Keratinocyte (primary cell): ENCODE data around the gene MYNN. TPM values are rescaled to one million over a fixed set of nuclear protein-coding genes. Genes with fewer than 3 reads are reported as not detected.

ENCODE experiments used
- DNase-seq: peaks from one replicate; pipeline ENCODE4 v3.0.0-alpha.2; 2011; ENCODE audit warnings: low read depth, missing footprints, low spot score
- FAIRE-seq: peaks from 2 replicates; lab custom pipeline; 2011; peaks lifted over from hg19 to GRCh38; lab: Jason Lieb, UNC
- H2AFZ ChIP-seq: 2 replicates; pipeline ENCODE4 v1.6.0; 2012; ENCODE audit warnings: low read length, control low read depth, inconsistent platforms; ENCODE audit not compliant: control insufficient read depth
- H3K27ac ChIP-seq: 2 replicates; pipeline ENCODE4 v1.5.1; 2011; ENCODE audit warnings: low read length; ENCODE audit not compliant: control insufficient read depth, insufficient read depth
- H3K27me3 ChIP-seq: 3 replicates; pipeline ENCODE4 v1.6.0; 2011; ENCODE audit warnings: low read length; ENCODE audit not compliant: control insufficient read depth, insufficient read depth; ENCODE audit errors: extremely low read depth
- H3K36me3 ChIP-seq, 2 experiments: 2 replicates in 1 of 2; 3 replicates in 1 of 2; pipeline ENCODE4 v1.5.1; 2011; ENCODE audit warnings: low read length in 2 of 2, mild to moderate bottlenecking in 1 of 2; ENCODE audit not compliant: control insufficient read depth in 2 of 2, insufficient read depth in 2 of 2; ENCODE audit errors: extremely low read depth in 1 of 2
- H3K4me1 ChIP-seq: 3 replicates; pipeline ENCODE4 v1.5.1; 2011; ENCODE audit warnings: low read length; ENCODE audit not compliant: control insufficient read depth, insufficient read depth; ENCODE audit errors: extremely low read depth
- H3K4me2 ChIP-seq: 3 replicates; pipeline ENCODE4 v1.6.0; 2011; ENCODE audit warnings: low read depth, low read length; ENCODE audit not compliant: control insufficient read depth, insufficient read depth; ENCODE audit errors: extremely low read depth
- H3K4me3 ChIP-seq, 3 experiments: fragments of 200-600 bp in 1 of 3; sonication (generic) in 1 of 3; 2 replicates in 2 of 3; 3 replicates in 1 of 3; pipeline ENCODE4 v1.5.1; 2011 to 2016; ENCODE audit warnings: low read length in 3 of 3, mild to moderate bottlenecking in 3 of 3, control low read depth in 2 of 3, inconsistent platforms in 1 of 3, low read depth in 1 of 3, mixed read lengths in 1 of 3, mixed run types in 1 of 3, moderate library complexity in 1 of 3; ENCODE audit not compliant: control insufficient read depth in 2 of 3, insufficient read depth in 2 of 3; ENCODE audit errors: extremely low read depth in 1 of 3
- H3K79me2 ChIP-seq: 2 replicates; pipeline ENCODE4 v1.6.0; 2012; ENCODE audit warnings: low read length; ENCODE audit not compliant: control insufficient read depth, insufficient read depth
- H3K9ac ChIP-seq: 3 replicates; pipeline ENCODE4 v1.6.0; 2011; ENCODE audit warnings: low read length; ENCODE audit not compliant: control insufficient read depth, insufficient read depth; ENCODE audit errors: extremely low read depth
- H3K9me1 ChIP-seq: 3 replicates; pipeline ENCODE4 v1.6.0; 2011; ENCODE audit warnings: low read length; ENCODE audit not compliant: control insufficient read depth, insufficient read depth; ENCODE audit errors: extremely low read depth
- H3K9me3 ChIP-seq: 2 replicates; pipeline ENCODE4 v1.5.1; 2012; ENCODE audit warnings: low read depth, low read length; ENCODE audit not compliant: control insufficient read depth
- H4K20me1 ChIP-seq: 3 replicates; pipeline ENCODE4 v1.6.0; 2011; ENCODE audit warnings: low read length; ENCODE audit not compliant: control insufficient read depth, insufficient read depth; ENCODE audit errors: extremely low read depth
- CTCF ChIP-seq, 3 experiments: IDR thresholded peaks in 1 of 3; conservative IDR thresholded peaks in 1 of 3; optimal IDR thresholded peaks in 1 of 3; 2 replicates in 2 of 3; 3 replicates in 1 of 3; pipeline versions ENCODE3 to v1.5.1; 2011; ENCODE audit warnings: low read length in 3 of 3, mild to moderate bottlenecking in 3 of 3, moderate library complexity in 2 of 3, control low read depth in 1 of 3, inconsistent platforms in 1 of 3; ENCODE audit not compliant: insufficient read depth in 2 of 3; ENCODE audit errors: extremely low read depth in 1 of 3
- EZH2 ChIP-seq: IDR thresholded peaks from one replicate; pipeline ENCODE4 v1.6.1; 2012; ENCODE audit warnings: inconsistent platforms, mild to moderate bottlenecking, low read length, moderate library complexity
- dilution Hi-C: fragments of 300-500 bp; cut with MboI; formaldehyde crosslinking; loops from one replicate; pipeline ENCODE4 v1.7.0; 2020; ENCODE audit warnings: low sequenced_read_pairs; ENCODE audit not compliant: extremely low pct_ligation_motif_present
- polyA plus RNA-seq, 5 experiments: library from polyadenylated mRNA; depleted of rRNA in 3 of 5; stranded (reverse) in 3 of 5; stranded (forward) in 1 of 5; unstranded in 1 of 5; fragments of >200 nt; gene quantifications; 1 replicate in 1 of 5; 2 replicates in 3 of 5; 3 replicates in 1 of 5; pipeline versions ENCODE4 v1.2.1 to v1.2.3, GENCODE V29; 2011 to 2012; ENCODE audit warnings: missing spikeins in 2 of 5, low read depth in 1 of 5, low replicate concordance in 1 of 5

Gene MYNN
- polyA plus RNA-seq, 1 donor (not counting 4 experiments of a cell fraction or from before 2014, with no cell fraction given) = 16.9 TPM

- peak overlapping the region in 2 of 3 experiments; percentile 14 to 30 for H3K4me3 ChIP-seq
- H2AFZ ChIP-seq = peak overlapping the region; percentile 60
- H3K4me1 ChIP-seq = peaks cover 28% of the 10 kb centered on the region
- DNase-seq (peak; percentile 55), FAIRE-seq (peak; percentile 13)
- H3K27ac ChIP-seq = peak overlapping the region; percentile 96
- H3K27me3 ChIP-seq = no peaks in the 10 kb centered on the region
- no peaks in the 10 kb centered on the region for H3K79me2 ChIP-seq
- peaks cover 2% of the 10 kb centered on the region for H3K9me1 ChIP-seq
- dilution Hi-C loops = no loop called here
- no peaks in the 10 kb centered on the region for H4K20me1 ChIP-seq
- no peaks in the 10 kb centered on the region for H3K36me3 ChIP-seq
- peak overlapping the region; percentile 76 for H3K4me2 ChIP-seq
- H3K9ac ChIP-seq = peak overlapping the region; percentile 70
- H3K9me3 ChIP-seq = no peaks in the 10 kb centered on the region
- TF ChIP-seq EZH2 (no peak), CTCF (optimal IDR thresholded peaks at IDR 0.05 in 1 of 3, IDR thresholded peaks at IDR 0.05 in 1 of 3, conservative IDR thresholded peaks at IDR 0.05 in 1 of 3; ENCODE audit: extremely low read depth in 1 of 3, insufficient read depth in 2 of 3, low read length in 3 of 3) (no peak)
Observed at GRCh38 chr3:169754711-169755110, 18.5 kb upstream of the MYNN start.

GRCh38 chr3:169755488-169755887 lies 17.7 kb upstream of the MYNN start:
- Histone ChIP-seq H3K27ac (peak overlapping the region; percentile 96), H3K9ac (peak overlapping the region; percentile 70), H3K4me1 (peaks cover 30% of the 10 kb centered on the region), H4K20me1 (no peaks in the 10 kb centered on the region), H2AFZ (no peak overlapping the region), H3K4me3 (peak overlapping the region in 2 of 3 experiments; percentile 1 to 14), H3K36me3 (no peaks in the 10 kb centered on the region), H3K79me2 (no peaks in the 10 kb centered on the region), H3K27me3 (no peaks in the 10 kb centered on the region), H3K9me1 (peaks cover 2% of the 10 kb centered on the region), H3K9me3 (no peaks in the 10 kb centered on the region), H3K4me2 (peak overlapping the region; percentile 76)
- dilution Hi-C loops = no loop called here
- FAIRE-seq (peak; percentile 36), DNase-seq (peak; percentile 44)
- TF ChIP-seq CTCF (optimal IDR thresholded peaks at IDR 0.05 in 1 of 3, IDR thresholded peaks at IDR 0.05 in 1 of 3, conservative IDR thresholded peaks at IDR 0.05 in 1 of 3; ENCODE audit: extremely low read depth in 1 of 3, insufficient read depth in 2 of 3, low read length in 3 of 3) (no peak), EZH2 (no peak)
